GM18951 (cell line): ENCODE measurements around the gene FGF3.

Source experiments
- POLR2A ChIP-seq: IDR thresholded peaks from 4 replicates; pipeline ENCODE4 v1.6.1; 2011; ENCODE audit warnings: mild to moderate bottlenecking; ENCODE audit not compliant: insufficient read length, insufficient read depth; ENCODE audit errors: extremely low read depth
- in situ Hi-C: fragments of 300-500 bp; cut with MboI; formaldehyde crosslinking; loops from one replicate; pipeline ENCODE4 v1.12.0; 2022; ENCODE audit warnings: low sequenced_read_pairs, mixed read lengths, inconsistent platforms; ENCODE audit not compliant: unreplicated experiment

Gene FGF3

GRCh38 chr11:69839516-69839915, 20.3 kb upstream of the FGF3 start:
- in situ Hi-C loops, result no loop called here
- TF ChIP-seq POLR2A, result no peak

- TF ChIP-seq POLR2A, result no peak
- in situ Hi-C loops, result no loop called here
Measured at GRCh38 chr11:69837791-69838190, 18.6 kb upstream of the FGF3 start.

GRCh38 chr11:69836401-69836800, 17.2 kb upstream of the FGF3 start:
- TF ChIP-seq POLR2A, result no peak
- in situ Hi-C loops, result no loop called here

- in situ Hi-C loops, result no loop called here
- TF ChIP-seq POLR2A, result no peak
Measured at GRCh38 chr11:69834811-69835800, 15.9 kb upstream of the FGF3 start.

GRCh38 chr11:69834251-69834650, 15.0 kb upstream of the FGF3 start:
- TF ChIP-seq POLR2A, result no peak
- in situ Hi-C loops, result no loop called here

- no peak for TF ChIP-seq POLR2A
- in situ Hi-C loops, result no loop called here
Measured at GRCh38 chr11:69832561-69833413, 13.6 kb upstream of the FGF3 start.

GRCh38 chr11:69831985-69832384, 12.8 kb upstream of the FGF3 start:
- no peak for TF ChIP-seq POLR2A
- in situ Hi-C loops, result no loop called here

- in situ Hi-C loops, result no loop called here
- TF ChIP-seq POLR2A, result no peak
Measured at GRCh38 chr11:69830086-69830485, 10.9 kb upstream of the FGF3 start.

GRCh38 chr11:69828971-69829344, 9.7 kb upstream of the FGF3 start:
- in situ Hi-C loops, result no loop called here
- no peak for TF ChIP-seq POLR2A

GRCh38 chr11:69828276-69828970, 9.2 kb upstream of the FGF3 start:
- in situ Hi-C loops, result no loop called here
- TF ChIP-seq POLR2A, result no peak

- in situ Hi-C loops, result no loop called here
- TF ChIP-seq POLR2A, result no peak
Measured at GRCh38 chr11:69826773-69827172, 7.6 kb upstream of the FGF3 start.

- in situ Hi-C loops, result no loop called here
- TF ChIP-seq POLR2A, result no peak
Measured at GRCh38 chr11:69825941-69826340, 6.7 kb upstream of the FGF3 start.

GRCh38 chr11:69825037-69825834, 6.0 kb upstream of the FGF3 start:
- in situ Hi-C loops, result no loop called here
- no peak for TF ChIP-seq POLR2A
